ENCODE data around the gene GINM1.

- TF ChIP-seq CTCF (IDR thresholded peaks at IDR 0.05) = no peak
- TF ChIP-seq POLR2A (IDR thresholded peaks at IDR 0.05) = no peak
These were observed 1.0 kb downstream of the GINM1 start for GRCh38 chr6:149567194-149567586.

Measured in adrenal gland (tissue), 5 donors.